ENCODE results near the gene KRT222.

KRT222 gene

GRCh38 chr17:40651939-40652338 is 13.0 kb downstream of the KRT222 start:
- no peak for DNase-seq

- DNase-seq = no peak
Observed at GRCh38 chr17:40648384-40648968, 16.5 kb downstream of the KRT222 start.

- peak; percentile 69 for DNase-seq
Observed at GRCh38 chr17:40647624-40648383, 17.2 kb downstream of the KRT222 start, which contains the start of gene SMARCE1. Gene SMARCE1, minus strand, starts transcription at chr17:40647818. Its CDS starts 2,016 bp downstream, at chr17:40645802.

GRCh38 chr17:40646791-40647623 is 18.0 kb downstream of the KRT222 start:
- DNase-seq = peak; percentile 33

GRCh38 chr17:40645943-40646342 is 19.0 kb downstream of the KRT222 start:
- no peak for DNase-seq

GRCh38 chr17:40645291-40645690 is 19.7 kb downstream of the KRT222 start:
- DNase-seq = no peak

GRCh38 chr17:40637931-40638330 is 27.0 kb downstream of the KRT222 start:
- DNase-seq = no peak

- DNase-seq = no peak
Observed at GRCh38 chr17:40633871-40634270, 31.1 kb downstream of the KRT222 start.

GRCh38 chr17:40632216-40632615 is 32.8 kb downstream of the KRT222 start:
- no peak for DNase-seq

GRCh38 chr17:40629842-40630241 is 35.1 kb downstream of the KRT222 start:
- no peak for DNase-seq

- no peak for DNase-seq
Observed at GRCh38 chr17:40625311-40625710, 39.7 kb downstream of the KRT222 start.

- DNase-seq = no peak
Observed at GRCh38 chr17:40623419-40624210, 41.4 kb downstream of the KRT222 start.

GRCh38 chr17:40622509-40622928 is 42.5 kb downstream of the KRT222 start:
- no peak for DNase-seq

- no peak for DNase-seq
Observed at GRCh38 chr17:40621578-40621977, 43.4 kb downstream of the KRT222 start.

- no peak for DNase-seq
Observed at GRCh38 chr17:40621019-40621418, 44.0 kb downstream of the KRT222 start.

GRCh38 chr17:40618754-40619625 is 46.0 kb downstream of the KRT222 start:
- no peak for DNase-seq

- no peak for DNase-seq
Observed at GRCh38 chr17:40617678-40618240, 47.2 kb downstream of the KRT222 start.

- DNase-seq = no peak
Observed at GRCh38 chr17:40616592-40616991, 48.4 kb downstream of the KRT222 start.

GRCh38 chr17:40615841-40616476 is 49.0 kb downstream of the KRT222 start:
- no peak for DNase-seq

GRCh38 chr17:40615068-40615840 is 49.7 kb downstream of the KRT222 start:
- DNase-seq = peak; percentile 19
